GM18505 (cell line): Measurements from ENCODE around the gene ALG12.

Experiments
- ATAC-seq: cut with Tn5 transposase; IDR thresholded peaks from one replicate; pipeline ENCODE4 v1.9.1; 2021; ENCODE audit not compliant: unreplicated experiment
- POLR2A ChIP-seq: IDR thresholded peaks from 4 replicates; pipeline ENCODE4 v1.6.1; 2011; ENCODE audit warnings: borderline replicate concordance; ENCODE audit not compliant: insufficient read depth, insufficient read length; ENCODE audit errors: extremely low read depth

ALG12 gene

DNA sequence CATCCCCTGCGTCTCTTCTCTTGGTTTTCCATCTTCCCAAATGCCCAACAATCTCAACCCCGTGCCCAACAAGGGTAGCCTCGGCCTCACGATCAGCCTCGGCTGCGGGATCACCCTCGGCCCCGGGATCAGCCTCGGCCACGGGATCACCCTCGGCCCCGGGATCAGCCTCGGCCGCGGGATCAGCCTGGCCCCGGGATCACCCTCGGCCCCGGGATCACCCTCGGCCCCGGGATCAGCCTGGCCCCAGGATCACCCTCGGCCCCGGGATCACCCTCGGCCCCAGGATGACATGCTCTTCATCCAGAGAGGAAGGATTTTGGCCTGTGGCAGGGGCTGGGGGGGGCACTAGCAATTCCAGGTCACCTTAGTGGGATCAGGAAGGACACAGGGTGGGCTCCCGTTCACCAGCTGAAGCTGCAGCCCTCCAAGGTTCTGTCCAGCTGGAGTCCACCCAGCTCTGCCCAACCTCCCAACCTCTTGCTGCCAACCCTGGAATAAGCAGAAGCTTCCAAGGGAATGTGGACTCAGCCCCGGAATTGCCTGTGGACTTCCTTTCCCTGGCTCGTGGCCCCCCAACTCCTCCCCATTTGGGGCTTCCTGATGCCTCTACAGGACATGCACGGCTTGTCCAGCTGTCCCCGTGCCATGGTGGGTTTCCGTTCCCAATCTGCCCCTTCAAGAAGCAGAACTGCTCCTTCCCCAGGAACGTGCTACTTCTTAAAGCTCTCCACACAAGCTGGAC lies 6.2 kb downstream of the ALG12 start:
- TF ChIP-seq POLR2A, result no peak

DNA sequence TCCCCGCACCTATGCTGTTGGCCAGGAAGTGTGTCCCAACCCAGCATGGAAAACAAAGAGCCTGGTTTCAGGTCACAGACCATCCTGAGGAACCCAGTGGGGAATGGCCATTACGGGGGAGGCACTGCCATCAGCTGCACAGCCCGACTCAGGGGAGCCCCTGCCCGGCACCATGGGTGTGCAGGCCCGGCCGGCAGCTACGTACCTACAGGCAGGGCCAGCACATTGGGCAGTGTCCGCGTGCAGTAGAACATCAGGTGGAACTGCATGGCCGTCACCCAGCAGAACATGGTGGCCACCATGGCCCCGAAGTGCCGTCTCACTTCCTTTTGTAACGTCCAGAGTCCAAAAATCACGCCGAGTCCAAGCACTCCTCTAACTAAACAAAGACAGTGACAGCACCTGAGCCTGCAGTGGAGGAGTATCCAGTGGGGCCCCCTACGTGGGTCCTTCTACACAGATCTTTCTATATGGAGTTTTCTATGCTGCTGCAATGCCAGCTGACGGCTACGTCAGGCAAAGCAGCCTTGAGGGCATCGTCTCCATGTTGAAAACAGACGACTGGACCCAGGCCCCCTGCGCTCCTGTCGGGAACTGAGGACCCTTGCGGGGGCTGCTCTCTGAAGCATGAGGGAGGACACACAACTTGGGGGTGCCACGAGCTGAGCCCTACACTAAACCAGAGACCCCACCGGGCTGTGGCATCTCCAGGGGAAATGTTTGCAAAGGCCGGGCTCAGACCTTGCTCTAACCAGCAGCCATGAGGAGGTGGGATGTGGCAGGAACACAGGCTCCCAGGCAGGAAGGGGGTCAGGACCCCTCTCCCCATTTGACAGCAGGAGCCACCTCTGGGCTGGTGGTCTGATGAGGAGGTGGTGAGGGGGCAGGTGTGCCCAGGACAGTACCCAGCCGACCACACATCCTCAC lies 7.7 kb downstream of the ALG12 start:
- no peak for ATAC-seq
- no peak for TF ChIP-seq POLR2A

More for the DNA sequence above, 6.2 kb downstream of the ALG12 start:
- ATAC-seq, result no peak

DNA sequence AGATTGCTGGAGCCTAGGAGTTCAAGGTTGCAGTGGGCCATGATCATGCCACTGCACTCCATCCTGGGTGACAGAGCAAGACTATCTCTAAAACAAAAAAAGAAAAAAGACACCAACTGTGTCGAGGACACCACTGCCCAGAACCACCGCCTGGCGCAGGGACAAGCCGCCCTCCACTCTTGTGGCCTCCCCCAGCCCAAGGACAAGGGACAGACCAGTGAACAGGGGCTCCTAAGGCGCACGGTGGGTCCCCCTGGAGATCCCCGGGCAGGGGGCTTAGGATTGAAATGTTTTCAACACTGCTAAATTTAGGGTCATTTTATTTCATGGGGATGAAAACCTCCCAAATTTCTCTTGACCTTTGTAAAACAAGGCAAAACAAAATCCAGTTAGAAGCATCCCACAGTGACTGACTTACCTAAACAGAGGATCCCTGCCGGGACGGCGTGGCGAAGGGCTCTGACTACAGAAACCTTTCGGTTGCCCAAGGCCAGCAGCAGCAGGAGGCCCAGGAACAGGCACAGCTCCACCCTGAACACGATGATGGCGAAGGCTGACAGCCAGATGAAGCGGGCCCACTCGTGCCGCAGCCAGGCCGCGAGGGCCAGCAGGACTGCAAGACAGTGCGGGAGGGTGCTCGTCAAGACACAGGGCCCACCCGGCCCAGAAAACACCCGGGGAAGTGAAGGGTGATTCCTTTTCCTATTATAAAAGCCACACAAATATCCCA lies 8.6 kb downstream of the ALG12 start:
- no peak for TF ChIP-seq POLR2A
- ATAC-seq, result no peak

DNA sequence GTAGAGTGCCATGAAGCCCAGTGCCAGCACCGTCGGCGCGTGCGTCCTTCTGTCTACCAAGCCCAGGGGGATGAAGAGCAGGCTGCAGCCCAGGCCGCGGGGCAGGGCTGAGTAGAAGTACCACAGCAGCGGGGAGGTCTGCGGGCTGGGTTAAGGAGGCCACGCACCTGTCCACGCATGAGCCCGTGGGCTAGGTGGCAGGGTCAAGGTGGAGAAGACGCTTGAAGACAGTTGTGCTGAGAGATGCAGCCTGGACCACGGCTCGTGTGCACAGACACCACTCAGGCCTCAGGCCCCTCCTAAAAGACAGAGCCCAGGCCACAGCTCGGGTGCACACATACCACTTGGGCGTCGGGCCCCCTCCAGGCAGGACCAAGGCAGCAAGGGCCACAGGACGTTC lies 10.4 kb downstream of the ALG12 start:
- ATAC-seq, result no peak
- no peak for TF ChIP-seq POLR2A

DNA sequence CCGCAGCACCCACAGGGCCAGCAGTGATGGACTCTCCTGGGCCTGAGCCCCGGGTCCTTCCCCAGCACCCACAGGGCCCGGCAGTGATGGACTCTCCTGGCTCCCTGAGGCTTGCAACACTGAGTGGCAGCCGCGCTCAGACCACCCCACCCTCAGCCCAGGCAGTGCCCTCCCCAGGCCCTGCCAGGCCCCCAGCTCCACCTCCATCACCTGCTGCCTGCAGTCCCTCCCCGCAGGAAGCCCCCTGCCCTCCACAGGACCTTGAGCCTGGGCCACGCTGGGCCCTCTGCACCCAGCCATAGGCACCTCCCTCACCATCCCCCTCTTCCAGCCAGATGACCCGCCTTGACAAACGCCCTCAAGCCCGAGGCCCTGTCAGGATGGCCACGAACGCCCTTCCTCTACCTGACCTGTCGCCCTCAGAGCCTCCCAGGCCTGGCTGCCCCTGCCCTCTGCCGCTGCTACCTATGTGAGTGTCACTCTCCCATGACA lies 11.4 kb downstream of the ALG12 start:
- TF ChIP-seq POLR2A, result no peak
- no peak for ATAC-seq

- no peak for TF ChIP-seq POLR2A
- ATAC-seq, result no peak
Observed at GRCh38 chr22:49906071-49906798, 12.0 kb downstream of the ALG12 start.

DNA sequence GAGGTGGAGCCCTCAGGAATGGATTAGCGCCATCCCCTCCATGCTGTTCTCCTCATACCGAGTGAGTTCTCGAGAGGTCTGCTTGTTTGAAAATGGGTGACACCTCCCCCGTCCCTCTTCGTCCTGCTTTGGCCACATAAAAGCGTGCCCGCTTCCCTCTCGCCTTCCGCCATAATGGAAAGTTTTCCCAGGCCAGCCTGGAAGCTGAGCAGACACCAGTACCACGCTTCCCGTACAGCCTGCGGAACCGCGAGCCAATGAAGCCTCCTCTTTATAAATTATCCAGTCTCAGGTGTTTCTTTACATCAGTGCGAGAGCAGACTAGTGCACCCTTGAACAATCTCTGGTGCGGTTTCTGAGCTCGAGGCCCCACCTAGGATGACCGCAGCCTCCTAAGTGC lies 12.8 kb downstream of the ALG12 start:
- no peak for TF ChIP-seq POLR2A
- no peak for ATAC-seq

- TF ChIP-seq POLR2A, result no peak
Observed at GRCh38 chr22:49904040-49904369, 14.2 kb downstream of the ALG12 start.

GRCh38 chr22:49903322-49904039 lies 14.8 kb downstream of the ALG12 start:
- ATAC-seq, result no peak
- no peak for TF ChIP-seq POLR2A

More at GRCh38 chr22:49904040-49904369, 14.2 kb downstream of the ALG12 start:
- no peak for ATAC-seq

DNA sequence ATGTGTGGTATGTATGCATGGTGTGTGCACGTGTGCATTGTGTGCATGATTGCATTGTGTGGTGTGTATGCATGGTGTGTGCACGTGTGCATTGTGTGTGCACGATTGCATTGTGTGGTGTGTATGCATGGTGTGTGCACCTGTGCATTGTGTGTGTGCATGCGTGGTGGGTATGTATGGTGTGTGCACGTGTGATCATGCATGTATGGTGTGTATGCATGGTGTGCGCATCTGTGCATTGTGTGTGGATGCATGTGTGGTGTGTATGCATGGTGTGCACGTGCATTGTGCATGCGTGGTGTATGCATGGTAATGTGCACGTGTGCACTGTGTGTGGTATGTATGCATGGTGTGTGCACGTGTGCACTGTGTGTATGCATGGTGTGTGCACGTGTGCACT lies 16.8 kb downstream of the ALG12 start:
- no peak for TF ChIP-seq POLR2A
- no peak for ATAC-seq

DNA sequence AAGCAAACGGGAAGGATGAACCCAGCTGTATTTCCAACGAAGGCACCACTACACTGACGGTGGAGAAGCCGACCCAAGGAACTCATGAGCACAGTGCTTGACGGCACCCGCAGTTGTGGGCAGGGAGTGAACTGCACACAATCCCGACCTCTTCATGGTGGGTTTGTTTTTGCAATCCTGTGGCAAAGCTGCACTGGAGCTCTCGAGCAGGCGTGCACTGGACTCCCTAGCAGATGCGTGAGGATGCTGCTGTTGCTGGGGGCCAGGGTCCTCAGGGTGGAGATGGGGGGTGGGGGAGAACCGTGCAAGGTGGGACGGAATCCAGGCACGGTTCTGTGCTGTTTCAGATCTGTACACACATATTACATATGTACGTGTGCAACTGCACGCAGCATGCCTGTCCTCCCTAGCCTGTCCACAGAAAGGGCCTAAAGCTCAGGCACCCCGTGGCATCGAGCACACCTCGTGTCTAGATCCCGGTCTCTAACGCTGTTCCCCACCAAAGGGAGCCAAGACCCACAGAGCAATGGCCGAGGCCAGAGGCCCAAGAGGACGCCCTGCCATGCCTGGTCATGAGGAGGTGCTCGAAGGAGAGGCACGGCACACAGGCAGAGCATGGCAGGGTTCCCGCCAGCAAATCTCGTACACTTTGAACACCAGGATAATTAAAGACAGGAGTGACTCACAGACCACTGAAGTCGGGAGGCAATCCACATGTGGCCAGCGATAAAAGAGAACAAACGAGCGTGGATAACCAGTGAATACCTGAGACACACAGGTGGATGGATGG lies 17.6 kb downstream of the ALG12 start:
- TF ChIP-seq POLR2A, result no peak
- no peak for ATAC-seq

- TF ChIP-seq POLR2A, result no peak
- ATAC-seq, result no peak
Observed at GRCh38 chr22:49899530-49899929, 18.7 kb downstream of the ALG12 start.

DNA sequence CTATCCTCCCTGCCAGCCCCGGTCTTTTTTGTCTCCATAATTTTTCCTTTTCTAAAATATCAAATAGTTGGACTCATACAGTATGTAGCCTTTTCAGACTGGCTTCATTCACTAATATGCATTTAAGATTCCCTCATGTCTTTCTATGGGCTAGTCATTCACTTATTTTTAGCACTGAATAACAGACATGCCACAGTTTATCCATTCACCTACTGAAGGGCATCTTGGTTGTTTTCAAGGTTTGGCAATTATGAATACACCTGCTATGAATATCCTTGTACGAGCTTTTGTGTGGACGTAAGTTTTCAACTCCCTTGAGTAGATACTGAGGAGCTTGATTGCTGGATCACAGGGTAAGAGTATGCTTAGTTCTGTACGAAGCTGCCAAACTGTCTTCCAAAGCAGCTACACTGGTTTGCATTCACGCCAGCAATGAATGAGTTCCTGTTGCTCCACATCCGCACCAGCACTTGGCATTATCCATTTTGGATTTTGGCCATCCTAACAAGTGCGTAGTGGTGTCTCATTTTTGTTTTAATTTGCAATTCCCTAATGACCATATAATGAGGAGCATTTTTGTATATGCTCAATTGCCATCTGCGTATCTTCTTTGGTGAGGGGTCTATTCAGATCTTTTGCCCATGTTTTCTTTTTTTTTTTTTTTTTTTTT lies 21.1 kb downstream of the ALG12 start:
- no peak for TF ChIP-seq POLR2A
- no peak for ATAC-seq
